A204.1 (cell line): ENCODE measurements around the gene COPE.
"Not testable (repeated sequence)": the region's sequence is repeated elsewhere in the genome, so short reads cannot be mapped to it uniquely, and the experiment has no call there.

Source experiments
- FAIRE-seq: peaks from 2 replicates; lab custom pipeline; 2012; peaks lifted over from hg19 to GRCh38; lab: Jason Lieb, UNC

COPE gene

DNA sequence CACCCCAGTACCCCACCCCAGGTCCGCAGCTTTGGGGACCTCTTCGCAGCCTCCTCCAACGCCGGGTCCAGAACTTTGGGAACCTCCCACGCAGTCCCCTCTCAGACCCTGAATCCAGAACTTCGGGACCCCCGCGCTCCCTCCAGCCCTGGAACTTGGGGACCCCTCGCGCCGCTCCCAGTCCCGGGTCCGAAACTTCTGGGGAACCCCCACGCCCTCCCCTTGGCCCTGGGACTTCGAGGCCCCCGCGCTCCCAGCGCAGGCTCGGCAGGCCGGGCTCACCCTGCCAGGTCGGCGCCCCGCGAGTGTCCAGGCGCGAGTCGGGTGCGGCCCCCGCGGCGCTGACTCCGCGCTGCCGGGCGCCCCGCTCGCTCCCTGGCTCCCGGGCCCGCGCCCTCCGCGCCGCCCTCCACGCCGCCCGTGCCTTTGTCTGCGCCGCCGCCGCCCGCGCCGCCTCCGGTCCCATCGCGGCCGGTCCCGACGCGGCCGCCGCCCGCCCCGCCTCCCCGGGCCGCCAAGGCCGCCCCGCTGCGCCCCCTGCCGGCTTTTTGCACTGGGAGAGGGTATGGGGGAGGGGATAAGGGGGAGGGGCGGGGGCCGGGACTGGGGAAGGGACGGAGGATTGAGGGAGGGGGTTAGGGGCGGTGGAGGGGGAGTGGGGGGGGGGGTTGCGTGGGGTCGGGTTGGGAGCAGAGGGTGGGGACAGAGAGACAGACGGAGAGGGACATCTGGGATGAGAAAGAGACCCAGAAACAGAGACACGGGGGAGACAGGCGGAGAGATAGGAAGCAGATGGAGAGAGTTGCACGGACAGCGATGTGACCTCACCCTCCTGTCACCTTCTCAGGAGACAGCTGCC is 21.8 kb upstream of the COPE start, which contains the start of gene HOMER3:
Gene HOMER3 (minus strand): TSS at position 449 of the 859 bp plus-strand sequence. CDS start 2,235 bp downstream, outside the sequence.
- FAIRE-seq, result no peak

DNA sequence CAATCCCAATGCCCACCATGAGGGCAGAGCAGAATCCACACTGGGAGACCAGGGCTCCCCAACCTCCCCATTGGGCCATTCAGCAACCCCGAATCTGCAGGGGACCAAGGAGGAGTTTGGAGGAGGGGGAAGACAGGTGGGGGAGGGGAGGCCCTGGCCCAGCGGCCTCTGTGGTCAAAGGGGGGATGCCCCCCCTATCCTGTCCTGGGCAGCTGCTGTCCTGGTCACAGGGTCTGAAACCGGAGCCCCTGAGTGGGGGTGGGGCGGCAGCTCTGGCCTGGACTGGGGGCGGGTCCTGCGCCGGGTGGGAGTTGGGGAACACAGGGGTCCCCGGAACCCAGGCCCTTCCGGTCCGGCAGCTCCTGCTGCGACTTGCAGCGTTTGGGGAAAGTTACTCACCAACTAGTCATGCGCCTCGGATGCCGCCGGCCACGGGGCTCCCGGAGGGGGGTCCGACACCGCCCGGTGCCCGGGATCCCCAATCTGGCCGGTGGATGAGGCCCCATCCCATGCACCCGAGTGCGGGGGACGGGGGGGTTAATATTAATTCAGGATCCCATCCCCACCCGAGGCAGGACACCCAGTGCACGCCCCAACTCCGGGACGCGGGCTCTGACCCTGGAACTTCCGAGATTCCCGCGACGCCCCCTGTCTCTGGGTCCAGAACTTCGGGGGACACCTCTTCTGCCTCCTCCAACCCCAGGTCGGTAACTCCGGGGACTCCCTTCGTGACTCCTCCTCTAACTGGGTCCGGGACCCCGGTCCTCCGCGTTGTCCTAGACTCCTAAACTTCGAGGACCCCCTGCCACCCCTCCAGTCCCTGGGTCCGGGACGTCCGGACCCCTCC is 21.0 kb upstream of the COPE start:
- no peak for FAIRE-seq

DNA sequence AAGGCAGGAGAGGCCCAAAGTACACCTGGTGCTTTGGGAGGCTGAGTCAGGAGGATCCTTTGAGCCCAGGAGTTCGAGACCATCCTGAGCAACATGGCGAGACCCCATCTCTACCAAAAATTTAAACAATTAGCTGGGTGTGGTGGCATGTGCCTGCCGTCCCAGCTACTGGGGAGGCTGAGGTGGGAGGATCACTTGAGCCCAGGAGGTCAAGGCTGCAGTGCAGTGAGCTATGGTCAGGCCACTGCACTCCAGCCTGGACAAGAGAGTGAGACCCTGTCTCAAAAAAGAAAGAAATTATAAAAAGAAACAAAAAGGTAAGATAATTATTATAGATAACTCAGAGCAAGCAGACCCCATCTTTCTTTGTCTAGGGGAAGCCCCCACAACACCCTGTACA is 20.0 kb upstream of the COPE start:
- FAIRE-seq, result no peak

DNA sequence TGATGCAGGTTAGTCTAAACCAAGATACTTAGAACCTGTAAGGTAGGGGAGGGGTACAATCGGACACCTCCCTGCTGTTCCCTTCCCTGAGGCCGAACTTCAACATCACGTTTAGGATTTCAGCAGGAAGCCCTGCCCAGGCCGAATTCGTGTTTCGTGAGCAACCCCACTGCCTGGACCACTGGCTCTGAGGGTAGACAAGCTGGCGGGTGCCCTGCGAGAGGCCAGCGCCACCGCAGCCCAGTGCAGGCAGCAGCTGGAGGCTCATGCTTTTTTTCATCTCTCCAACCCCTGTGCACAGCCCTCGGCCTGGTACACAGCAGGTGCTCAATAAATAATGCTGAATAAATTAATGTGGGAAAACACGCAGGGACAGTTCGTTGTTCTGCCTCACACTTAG is 14.1 kb upstream of the COPE start:
- no peak for FAIRE-seq

DNA sequence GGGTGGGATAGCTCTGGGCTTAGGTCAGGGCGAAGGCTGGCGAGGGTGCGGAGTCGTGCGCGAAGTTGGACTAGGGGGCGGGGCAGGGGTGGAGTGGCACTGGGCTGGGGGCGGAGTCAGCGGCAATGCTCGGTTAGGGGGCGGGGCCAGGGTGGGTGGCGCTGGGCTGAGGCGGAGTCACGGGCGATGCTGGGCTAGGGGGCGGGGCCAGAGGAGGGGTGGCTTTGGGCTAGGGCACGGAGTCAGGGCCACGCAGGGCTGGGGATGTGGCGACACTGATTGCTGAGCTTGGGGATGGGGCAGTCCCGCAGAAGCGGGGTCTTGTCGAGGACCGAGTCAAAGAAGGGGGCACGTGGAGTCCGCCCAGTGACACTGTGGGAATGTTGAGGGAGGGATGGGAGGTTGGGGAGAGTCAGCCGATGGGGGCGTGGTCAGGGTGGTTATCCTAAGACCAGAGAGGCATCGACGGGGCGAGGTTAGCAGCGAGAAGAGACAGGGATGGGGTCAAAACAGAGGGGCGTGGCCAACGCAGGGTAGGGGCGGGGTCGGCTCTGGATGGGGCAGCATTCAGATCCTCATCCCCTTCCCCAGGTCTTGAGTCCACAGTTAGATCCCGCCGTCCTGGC is 13.1 kb upstream of the COPE start:
- FAIRE-seq, result no peak

DNA sequence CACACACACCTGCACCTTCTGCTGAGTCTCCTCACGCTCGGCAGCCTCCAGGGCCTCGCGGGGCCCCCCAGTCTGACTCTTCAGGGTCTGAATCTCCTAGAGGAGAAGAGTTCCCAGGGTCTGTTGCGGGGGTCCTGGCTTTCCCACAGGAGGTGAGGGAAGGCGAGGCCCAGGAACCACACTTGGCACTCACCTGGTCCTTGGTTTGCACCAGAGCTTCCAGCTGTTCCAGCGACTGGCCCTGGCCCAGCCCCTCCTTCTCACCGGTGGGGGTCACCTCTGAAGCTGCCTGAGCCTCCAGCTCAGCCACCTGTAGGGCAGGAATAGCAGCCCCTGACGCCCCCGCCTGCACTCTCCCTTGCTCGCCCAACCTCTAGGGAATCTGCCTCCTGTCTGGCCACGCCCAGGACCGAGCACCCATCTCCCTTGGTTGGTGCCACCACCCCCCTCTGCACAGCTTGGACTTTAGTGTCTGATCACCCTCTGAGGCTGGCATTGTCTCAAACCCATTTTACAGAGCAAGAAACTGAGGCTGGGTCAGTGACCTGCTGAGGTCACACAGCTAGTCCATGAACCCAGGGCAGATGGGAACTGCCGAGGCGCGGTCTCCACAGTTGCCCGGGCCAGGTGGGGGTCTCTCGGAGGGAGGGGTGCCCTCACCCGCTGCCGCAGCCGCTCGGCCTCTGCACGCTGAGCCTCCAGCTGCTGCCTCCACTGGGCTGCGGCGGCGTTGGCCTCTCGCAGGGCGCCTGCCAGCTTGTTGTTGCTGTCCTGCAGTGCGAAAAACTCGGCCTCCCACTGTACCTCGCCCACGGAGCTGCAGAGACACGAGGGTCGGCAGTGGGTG is 12.4 kb upstream of the COPE start:
- no peak for FAIRE-seq

DNA sequence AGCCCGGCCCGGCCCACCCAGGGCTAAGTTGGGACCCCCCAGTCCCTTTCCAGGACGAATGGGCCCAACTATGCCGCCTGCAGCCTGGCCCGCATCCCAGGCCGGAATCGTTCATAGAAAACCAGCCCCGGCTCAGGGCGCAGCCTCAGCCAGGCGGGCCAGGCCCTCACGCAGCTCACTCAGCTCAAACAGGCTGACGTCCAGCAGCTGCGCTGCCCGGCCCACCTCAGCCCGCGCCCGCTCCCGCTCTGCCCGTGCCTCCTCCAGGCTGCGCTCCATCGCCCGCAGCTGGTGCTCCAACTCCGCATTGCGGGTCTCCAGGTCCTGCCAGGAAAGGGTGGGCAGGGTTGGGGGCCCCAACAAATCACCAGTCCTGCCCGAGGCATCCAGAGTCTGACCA is 10.1 kb upstream of the COPE start:
- FAIRE-seq, result no peak

DNA sequence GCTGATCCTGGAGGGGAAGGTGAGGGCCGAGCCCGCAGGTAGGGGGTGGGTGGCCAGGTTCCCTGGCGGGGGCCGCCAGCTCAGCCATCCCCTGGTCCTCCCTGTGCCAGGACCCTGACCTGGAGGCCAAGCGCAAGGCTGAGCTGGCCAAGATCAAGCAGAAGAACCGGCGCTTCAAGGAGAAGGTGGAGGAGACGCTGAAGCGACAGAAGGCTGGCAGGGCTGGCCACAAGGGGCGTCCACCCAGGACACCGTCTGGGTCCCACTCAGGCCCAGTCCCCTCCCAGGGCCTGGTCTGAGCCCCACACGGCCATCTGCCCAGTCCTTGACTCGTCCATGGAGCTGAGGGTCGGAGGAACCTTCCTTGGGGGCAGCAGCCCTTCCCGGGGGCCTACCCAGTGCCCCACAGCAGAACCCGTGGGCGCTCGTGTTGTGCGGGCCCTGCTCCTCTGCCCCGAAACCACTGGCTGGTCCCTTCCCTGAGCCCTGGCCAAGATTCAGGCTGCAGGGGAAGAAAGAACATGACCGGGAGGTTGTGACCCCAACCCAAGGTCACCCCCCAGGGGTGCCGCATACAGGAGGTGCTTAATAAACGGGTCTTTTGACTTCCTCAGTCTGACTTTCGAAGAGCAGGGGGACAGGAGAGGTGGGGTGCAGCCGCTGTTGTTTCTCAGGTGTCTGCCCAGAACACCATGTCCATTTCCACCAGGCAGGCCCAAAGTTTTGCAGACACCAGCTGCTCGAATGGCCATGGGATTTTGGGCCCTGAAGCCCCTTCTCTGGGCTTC is 9.0 kb upstream of the COPE start:
- FAIRE-seq, result no peak

DNA sequence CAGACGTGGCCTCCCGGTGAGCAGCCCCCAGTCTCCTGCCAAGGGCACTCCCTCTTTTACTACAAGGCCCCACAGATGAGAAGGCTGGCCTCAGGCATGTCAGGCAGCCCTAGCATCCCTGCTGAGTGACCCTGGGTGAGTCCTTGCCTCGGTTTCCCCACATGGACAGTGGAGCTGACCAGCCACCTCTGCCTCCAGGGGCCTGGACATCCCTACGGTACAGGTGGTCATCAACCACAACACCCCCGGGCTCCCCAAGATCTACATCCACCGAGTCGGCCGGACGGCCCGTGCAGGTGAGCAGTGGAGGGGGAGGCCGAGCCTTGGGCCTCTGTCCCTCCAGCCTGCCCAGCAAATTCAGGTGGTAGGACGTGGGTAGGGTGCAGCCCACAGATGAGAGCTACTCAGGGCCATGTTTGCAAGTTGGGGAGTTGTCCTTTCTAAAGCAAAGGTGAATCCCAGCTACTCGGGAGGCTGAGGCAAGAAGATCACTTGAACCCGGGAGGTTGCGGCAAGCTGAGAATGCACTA is 5.6 kb upstream of the COPE start:
- FAIRE-seq, result no peak

DNA sequence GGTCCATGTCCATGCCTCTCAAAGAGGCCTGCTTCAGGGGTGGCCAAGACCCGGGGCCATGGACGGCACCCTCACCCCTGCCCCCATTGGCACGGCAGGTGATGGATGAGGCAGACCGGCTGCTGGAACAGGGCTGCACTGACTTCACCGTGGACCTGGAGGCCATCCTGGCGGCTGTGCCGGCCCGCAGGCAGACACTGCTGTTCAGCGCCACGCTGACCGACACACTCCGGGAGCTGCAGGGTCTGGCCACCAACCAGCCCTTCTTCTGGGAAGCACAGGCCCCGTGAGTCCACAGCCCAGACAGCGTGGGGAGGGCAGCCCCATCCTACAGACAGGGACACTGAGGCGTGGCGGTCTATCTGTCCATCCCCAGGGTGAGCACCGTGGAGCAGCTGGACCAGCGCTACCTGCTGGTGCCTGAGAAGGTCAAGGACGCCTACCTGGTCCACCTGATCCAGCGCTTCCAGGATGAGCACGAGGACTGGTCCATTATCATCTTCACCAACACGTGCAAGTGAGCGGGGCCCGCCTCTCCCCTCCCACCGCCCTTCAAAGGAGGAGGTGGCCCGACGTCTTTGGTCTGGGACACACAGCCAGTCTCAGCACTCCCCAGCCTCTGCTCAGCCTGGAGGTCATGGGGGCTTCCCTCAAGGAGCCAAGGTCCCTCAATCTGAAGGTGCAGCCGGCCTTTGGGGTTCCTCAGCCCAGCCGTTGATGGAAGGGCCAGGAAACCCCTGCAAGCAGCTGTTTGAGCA is 3.2 kb upstream of the COPE start:
- no peak for FAIRE-seq

DNA sequence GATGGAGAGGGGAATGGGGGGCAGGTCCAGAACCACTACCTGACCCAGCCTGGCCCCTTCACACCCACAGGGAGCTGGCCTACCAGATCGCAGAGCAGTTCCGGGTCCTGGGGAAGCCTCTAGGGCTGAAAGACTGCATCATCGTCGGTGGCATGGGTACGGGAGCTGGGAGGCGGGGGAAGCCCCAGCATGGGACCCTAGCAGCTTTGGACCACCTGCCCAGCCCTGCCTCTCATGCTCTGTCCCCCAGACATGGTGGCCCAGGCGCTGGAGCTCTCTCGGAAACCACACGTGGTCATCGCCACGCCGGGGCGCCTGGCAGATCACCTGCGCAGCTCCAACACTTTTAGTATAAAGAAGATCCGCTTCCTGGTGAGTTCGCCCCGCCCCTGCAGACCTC is 2.4 kb upstream of the COPE start:
- FAIRE-seq, result no peak

DNA sequence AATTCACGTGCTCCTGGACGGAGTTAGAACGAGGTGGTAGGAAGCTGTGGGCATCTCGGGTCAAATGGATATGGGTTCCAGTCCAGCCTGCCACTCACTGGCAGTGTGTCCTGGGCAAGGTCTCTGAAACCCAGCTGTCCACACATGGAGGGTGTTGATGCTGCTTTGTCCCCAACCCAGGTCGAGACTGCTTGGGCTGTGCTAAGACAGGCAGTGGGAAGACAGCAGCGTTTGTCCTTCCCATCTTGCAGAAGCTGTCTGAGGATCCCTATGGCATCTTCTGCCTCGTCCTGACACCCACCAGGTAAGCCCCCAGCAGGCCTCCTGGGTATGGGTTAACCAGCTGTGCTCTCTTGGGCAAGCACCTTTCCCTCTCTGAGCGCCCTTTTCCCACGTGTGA is 1.2 kb upstream of the COPE start:
- FAIRE-seq, result no peak

DNA sequence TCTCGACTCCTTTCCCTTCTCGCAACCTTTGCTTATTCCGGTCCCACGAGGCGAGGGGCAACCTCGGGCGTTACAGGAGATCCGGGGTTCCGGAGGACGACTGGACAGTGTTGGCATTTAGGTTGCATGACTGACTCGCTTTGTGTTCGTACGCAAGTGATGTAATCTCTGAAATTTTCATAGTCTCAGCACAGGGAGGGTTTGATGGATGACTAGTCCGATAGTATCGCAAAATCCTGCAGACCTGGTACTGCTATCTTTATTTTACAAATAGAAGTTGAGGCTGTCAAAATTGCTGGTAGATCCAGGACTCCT is 670 bp upstream of the COPE start:
- FAIRE-seq, result no peak

DNA sequence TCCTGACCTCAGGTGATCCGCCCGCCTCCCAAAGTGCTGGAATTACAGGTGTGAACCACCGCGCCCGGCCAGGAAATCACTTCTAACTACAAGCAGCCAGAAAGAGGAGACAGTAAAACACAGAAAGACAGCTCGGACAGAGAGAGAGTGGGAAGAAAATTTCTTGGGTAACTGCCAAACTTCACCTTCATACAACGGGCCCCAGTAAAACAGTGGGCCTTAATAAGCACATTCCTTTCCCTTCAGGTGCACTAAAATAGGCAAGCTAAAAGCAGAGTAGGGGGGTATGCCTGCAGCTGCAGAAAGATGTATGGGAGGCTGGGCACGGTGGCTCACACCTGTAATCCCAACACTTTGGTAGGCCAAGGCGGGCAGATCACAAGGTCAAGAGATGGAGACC is 1.6 kb downstream of the COPE start:
- not testable (repeated sequence) for FAIRE-seq

DNA sequence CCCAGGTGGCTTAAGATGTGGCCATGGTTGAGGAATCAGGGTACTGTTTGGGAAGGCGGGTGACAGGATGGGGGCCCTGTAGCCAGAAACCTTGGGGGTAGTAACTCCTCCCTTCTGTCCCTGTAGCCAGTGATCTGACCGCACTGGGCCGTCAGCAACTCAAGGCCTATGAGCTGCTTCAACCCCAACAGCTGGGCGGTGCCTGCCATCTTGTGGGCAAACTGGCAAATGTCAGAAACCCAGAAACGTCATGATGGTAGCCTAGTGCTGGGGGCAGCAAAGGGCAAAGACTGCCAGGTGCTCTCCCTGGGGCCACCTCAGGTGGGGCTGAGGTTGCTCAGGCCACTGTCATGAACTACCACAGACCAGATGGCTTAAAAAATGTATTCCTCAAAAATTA is 3.5 kb downstream of the COPE start:
- FAIRE-seq, result no peak

DNA sequence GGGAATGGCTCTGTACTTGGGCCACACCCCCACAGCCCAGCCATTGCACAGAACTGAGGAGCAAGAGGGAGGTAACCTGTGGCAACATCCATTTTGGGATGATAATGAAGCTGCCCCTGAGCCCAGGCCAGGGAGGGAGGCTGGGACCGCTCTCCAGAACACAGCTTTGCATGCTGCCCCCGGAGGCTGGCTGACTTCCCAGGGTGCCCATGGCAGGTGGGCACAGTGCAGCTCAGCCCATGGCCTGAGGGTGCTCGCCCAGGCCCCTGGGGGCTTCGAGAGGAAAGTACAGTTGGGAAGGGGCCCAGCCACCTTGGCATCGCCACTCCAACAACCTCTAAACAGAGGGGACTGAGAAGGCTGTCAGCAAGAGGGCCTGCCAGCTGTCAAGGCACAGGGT is 5.7 kb downstream of the COPE start:
- FAIRE-seq, result no peak

DNA sequence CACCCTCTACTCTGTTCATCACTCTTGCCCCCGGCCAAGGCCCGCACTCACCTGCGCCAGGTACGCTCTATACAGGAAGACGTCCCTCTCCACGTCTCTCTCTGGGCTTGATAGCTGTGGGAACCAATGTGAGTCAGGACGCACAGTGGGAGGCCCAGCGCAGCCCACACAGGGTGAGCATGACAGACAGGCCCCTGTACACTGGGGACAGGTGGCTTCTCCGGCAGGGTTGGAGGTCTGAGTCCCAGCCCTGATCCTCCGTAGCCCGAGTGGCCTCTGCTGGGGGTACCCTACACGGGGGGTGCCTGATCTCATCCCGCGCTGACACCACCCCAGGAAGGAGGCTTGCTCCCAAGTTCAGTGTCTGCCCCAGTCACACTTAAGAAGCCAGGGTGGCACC is 6.3 kb downstream of the COPE start:
- no peak for FAIRE-seq

DNA sequence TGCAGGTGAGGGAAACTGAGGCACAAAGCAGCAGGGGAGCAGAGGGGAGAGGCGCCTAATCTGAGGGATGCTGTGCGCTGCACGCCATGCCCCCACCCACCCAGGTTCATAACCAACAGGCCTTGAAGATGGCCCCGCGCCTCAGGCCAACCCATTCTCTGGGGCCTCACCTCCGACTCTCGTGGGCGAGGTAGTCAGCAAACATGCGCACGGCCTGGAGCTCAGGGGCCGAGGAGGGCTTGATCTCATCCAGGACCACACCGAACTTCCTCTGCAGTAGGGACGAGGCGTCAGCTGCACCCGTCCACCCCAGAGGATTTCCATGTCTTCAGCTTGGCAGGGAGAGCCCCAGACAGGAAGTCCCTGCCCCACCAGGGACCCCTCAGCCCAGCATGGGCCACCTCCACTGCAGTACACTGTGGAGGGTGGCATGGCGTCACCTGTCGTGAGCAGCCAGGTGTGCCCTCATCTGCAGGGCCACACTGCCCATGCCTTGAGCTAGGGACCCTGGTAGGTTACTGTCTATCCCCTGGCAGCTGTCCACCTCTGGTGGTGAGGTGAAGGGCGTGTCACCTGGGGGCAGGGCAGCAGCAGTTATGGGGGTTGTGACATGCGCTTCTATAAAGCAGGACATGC is 8.3 kb downstream of the COPE start:
- FAIRE-seq, result no peak

DNA sequence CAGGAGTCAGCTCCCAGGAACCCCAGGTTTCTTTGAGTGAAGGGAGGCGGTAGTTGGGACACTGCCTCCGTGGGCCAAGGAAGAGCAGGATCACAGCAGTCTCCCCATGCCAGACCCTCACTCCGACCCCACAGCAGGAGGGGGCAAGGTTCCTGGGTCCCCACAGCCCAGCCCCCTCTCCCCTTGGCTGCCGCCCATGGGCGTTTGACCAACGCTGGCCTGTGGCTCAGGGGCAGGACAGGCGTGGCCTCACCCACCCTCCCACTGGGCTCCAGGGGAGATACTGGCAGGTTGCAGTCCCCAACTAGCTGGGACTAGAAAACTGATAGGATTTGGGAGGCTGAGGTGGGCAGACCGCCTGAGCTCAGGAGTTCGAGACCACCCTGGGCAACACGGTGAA is 9.2 kb downstream of the COPE start:
- no peak for FAIRE-seq
